AG09309 (cell line): ENCODE measurements around the gene CENPO.

Source experiments
- DNase-seq: peaks from one replicate; pipeline ENCODE4 v3.0.0-alpha.2; 2010; ENCODE audit warnings: low read depth
- H3K4me3 ChIP-seq: 2 replicates; pipeline ENCODE4 v1.5.1; 2011; ENCODE audit warnings: mild to moderate bottlenecking, low read depth, low read length, moderate library complexity; ENCODE audit not compliant: control insufficient read depth
- TF ChIP-seq, protein P1 (sequence below): IDR thresholded peaks from 2 replicates; pipeline ENCODE4 v1.5.1; 2011; ENCODE audit warnings: mild to moderate bottlenecking, low read depth, low read length, inconsistent platforms; ENCODE audit not compliant: insufficient read depth, control insufficient read depth; ENCODE audit errors: missing control alignments

The CENPO gene

DNA sequence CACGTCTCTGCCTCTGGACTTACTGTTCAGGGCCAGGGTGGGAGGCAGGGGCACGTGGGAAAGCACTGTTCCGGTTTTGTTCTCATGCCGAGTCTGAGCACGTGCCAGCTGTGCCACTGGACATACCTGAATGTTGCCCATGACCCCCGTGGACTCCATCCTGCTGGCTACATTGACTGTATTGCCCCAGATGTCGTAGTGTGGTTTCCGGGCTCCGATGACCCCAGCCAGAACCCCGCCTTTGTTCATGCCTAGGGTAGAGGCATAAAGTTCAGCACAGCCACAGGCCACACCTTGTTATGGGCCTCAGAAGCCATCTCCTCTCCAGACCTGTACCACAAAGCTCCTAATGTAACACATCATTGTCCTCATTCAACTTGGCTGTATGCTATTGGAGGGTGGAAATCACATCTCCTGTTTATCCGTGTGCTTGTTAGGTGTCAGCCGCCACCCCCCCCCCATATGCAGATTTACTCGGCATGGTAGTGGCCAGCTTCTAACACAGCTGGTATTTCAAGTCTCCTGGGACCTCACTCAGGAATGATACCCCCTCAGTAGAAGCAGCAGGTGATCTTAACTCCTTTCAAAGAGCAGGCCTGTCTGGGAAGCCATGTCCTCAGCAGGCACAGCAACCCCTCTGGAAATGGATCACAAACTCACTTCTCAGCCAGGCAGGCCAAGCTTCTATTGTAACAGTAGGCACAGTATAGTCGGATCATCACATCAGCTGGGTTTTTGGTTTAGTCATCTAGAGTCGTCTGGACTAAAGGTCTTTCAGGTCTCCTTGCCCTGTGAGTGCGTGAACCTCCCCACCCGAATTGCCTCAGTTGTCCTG lies 27.6 kb downstream of the CENPO start:
- DNase-seq: no peak
- no peak overlapping the region for H3K4me3 ChIP-seq
- TF ChIP-seq, protein P1, sequence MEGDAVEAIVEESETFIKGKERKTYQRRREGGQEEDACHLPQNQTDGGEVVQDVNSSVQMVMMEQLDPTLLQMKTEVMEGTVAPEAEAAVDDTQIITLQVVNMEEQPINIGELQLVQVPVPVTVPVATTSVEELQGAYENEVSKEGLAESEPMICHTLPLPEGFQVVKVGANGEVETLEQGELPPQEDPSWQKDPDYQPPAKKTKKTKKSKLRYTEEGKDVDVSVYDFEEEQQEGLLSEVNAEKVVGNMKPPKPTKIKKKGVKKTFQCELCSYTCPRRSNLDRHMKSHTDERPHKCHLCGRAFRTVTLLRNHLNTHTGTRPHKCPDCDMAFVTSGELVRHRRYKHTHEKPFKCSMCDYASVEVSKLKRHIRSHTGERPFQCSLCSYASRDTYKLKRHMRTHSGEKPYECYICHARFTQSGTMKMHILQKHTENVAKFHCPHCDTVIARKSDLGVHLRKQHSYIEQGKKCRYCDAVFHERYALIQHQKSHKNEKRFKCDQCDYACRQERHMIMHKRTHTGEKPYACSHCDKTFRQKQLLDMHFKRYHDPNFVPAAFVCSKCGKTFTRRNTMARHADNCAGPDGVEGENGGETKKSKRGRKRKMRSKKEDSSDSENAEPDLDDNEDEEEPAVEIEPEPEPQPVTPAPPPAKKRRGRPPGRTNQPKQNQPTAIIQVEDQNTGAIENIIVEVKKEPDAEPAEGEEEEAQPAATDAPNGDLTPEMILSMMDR: no peak

DNA sequence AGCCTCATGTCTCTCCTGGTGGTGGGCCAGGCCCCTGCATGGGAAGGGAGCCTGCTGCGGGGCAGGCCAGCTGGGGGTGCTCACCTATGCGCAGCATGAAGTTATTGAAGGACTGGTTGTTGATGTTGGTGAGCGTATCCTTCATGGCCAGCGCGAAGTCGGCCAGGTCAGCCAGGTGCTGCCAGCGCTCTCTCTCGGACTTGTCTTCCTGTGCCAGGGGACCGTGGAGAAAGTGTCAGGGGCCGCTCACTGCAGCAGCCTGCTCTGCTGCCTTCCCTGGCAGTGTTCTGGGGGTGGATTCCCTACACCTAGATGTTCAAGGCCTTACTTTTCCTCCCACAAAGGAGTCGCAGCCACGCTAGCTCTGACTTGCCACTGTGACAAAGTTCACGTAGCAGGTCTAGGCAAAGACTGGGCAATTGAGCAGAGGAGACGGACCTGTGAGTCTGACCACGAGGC lies 28.2 kb downstream of the CENPO start:
- no peak for DNase-seq
- TF ChIP-seq, protein P1: no peak
- no peak overlapping the region for H3K4me3 ChIP-seq

DNA sequence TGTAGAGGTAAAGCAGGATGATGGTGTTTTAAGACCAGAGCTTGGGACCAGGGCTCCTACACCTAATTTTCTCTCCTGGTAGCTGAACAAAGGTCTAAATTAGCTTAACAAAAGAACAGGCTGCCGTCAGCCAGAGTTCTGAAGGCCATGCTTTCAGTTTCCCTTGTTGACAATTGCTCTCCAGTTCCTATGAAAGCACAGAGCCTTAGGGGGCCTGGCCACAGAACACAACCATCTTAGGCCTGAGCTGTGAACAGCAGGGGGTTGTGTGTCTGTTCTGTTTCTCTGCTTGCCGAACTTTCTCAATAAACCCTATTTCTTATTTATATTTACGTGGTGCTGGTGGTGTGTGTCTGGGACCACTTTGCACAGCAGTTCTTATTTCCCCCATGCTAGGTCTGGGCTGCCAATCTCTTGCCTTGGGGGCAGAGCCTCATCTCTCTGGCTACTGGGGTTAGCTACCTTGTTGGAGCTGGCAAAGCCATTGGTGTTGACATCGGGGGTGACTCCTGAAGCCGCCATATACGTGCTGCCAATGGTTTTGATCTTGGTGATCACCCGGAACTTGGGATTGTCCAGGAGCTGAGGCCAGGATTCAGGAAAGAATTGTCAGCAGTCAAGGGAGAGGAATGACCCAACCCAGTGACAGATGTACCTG lies 29.0 kb downstream of the CENPO start:
- no peak overlapping the region for H3K4me3 ChIP-seq
- DNase-seq: no peak
- TF ChIP-seq, protein P1: no peak

DNA sequence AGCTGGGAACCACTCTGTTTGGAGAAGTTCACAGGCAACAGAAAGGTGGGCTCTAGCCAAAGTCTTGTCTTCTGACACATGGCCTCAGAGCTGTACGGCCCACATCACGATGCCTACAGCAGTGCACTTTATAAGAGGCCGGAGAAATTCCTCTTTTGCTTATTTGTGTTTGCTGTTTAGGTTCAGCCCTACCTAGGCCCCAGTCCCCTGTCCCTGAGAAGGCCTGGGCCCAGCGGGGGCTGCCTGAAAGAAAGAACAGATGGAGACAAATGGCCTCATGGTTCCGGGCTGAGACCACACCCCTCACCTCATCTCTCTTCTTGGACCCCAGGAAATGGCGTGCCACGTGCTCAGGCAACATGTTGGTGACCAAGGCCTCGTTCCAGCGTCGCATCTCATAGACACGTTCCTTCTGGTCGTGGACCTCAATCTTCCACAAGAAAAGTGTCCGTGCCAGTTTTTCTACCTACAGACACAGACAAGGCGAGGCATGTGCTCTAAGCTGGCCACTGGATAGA lies 30.9 kb downstream of the CENPO start:
- no peak overlapping the region for H3K4me3 ChIP-seq
- TF ChIP-seq, protein P1: no peak
- no peak for DNase-seq

DNA sequence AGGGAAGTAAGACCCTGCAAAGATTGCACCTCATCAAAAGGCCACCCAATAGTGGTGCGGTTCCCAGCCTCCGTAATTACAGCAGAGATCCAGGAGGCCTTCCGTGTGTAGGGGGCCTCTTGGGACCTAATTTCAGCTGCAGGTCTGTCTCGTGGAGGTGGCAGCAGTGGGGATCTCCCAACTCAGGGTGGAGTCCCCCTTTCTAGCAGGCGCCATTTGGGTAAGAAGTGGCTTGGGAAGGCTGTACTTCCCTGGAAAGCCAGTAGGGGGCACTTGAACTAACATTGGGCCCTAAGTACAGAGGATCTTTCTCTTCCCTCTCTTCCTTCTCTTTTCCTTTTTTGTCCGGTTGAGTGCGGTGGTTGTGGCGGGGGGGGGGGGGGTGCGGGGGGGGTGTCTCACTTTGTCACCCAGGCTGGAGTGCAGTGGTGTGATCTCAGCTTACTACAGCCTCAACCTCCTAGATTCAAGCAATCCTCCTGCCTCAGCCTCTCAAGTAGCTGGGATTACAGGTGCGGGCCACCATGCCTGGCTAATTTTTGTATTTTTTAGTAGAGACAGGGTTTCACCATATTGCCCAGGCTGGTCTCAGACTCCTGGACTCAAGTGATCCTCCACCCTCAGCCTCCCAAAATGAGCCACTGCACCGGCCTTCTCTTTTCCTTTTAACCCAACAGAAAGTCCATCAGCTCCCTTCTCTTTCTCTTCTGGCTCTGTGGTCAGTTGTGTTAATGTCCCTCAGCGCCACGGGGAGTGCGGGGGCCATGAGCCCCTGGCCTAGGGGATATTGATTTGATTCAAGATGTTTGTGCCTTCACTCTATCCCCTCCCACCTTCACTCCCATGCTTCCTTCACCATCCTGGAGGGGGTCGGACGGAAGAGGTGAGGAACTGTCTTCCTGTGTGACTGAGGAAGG lies 32.0 kb downstream of the CENPO start:
- TF ChIP-seq, protein P1: peak; percentile 53
- no peak for DNase-seq

More for the DNA sequence above, 32.0 kb downstream of the CENPO start:
- no peak overlapping the region for H3K4me3 ChIP-seq
